Esophagus muscularis mucosa (tissue), 4 donors: Measurements from ENCODE around the gene GCNA.

ENCODE experiments used
- CTCF ChIP-seq, 3 experiments: fragments of 200-600 bp in 2 of 3; fragments of 450-650 bp in 1 of 3; sonication (generic) in 2 of 3; IDR thresholded peaks; one replicate each; pipeline ENCODE4 v1.5.1; 2017 to 2019; ENCODE audit warnings: antibody characterized with exemption in 3 of 3, mild to moderate bottlenecking in 2 of 3, moderate library complexity in 1 of 3
- EP300 ChIP-seq: sonication (generic); formaldehyde crosslinking; IDR thresholded peaks from one replicate; pipeline ENCODE4 v1.6.1; 2017; ENCODE audit warnings: antibody characterized with exemption
- POLR2A ChIP-seq: fragments of 450-650 bp; IDR thresholded peaks from one replicate; pipeline ENCODE4 v1.6.1; 2017; ENCODE audit warnings: antibody characterized with exemption, moderate library complexity, mild to moderate bottlenecking, low read depth
- POLR2AphosphoS5 ChIP-seq, 2 donors: sonication (generic); formaldehyde crosslinking; IDR thresholded peaks; one replicate each; pipeline ENCODE4 v1.6.1; 2017; ENCODE audit warnings: antibody characterized with exemption in 2 of 2

GRCh38 chrX:71550578-71550977 lies 27.7 kb upstream of the GCNA start:
- TF ChIP-seq CTCF (IDR thresholded peaks at IDR 0.05) (no peak), EP300 (no peak), POLR2A (no peak), POLR2AphosphoS5 (IDR thresholded peaks at IDR 0.05) (no peak)
